OCI-LY1 (cell line): Measurements from ENCODE around the gene TENM4.

ENCODE experiments used
- EZH2 ChIP-seq: fragments of 200-600 bp; sonication (generic), shearing (Covaris generic); IDR thresholded peaks from 2 replicates; pipeline ENCODE4 v1.8.0; 2017; ENCODE audit warnings: borderline replicate concordance, mixed run types, mild to moderate bottlenecking, antibody characterized with exemption, low read length, moderate library complexity, mixed read lengths
- TF ChIP-seq, protein P1 (sequence below): fragments of 200-600 bp; sonication (generic), shearing (Covaris generic); IDR thresholded peaks from 2 replicates; pipeline ENCODE4 v1.5.1; 2017; ENCODE audit warnings: mild to moderate bottlenecking, antibody characterized with exemption, low read length, moderate library complexity, mixed read lengths

DNA sequence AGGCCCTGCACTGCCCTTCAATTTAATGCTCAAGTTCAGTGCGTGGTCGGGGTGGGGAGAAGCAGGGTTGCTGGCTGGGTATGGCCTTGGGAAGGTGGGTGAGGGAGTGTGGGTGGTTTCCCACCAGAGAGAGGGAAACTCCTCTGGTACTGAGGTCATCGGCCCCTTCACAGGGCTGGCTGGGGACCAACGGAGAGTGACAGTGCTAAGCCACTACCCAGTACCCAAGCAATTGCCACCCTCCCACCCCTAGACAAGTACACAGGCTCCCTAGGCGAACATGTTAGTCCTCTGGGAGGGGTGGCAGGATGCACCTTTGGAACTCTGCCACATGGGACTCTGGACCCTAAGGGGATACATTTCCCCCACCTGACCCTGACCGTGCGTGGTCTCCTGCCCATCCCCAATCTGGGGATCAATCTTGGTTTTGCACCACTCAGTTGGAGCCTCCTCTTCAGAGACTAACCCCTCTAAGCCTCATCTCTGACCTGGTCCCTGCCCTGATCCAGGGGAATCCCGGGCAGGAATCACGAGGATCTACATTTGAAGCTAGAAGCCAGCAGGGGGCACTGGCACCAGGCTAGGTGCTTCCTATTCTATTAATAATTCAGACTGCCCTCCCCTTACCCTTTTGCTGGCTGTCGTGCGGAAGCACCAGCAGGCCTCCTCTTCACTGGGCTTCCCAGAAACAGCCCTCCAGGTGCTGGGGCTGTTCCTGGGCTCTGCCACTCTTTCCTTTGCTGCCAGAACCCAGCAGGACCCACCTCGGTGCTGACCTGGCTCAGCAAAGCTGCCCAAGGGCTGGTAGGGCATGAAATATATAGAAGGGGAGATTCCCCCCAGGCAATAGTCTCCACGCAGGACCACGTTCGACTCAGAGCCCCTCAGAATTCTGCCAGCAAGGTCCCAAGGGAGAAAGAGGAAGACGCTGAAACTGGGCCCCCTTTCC, 377.7 kb downstream of the TENM4 start:
- TF ChIP-seq, protein P1, sequence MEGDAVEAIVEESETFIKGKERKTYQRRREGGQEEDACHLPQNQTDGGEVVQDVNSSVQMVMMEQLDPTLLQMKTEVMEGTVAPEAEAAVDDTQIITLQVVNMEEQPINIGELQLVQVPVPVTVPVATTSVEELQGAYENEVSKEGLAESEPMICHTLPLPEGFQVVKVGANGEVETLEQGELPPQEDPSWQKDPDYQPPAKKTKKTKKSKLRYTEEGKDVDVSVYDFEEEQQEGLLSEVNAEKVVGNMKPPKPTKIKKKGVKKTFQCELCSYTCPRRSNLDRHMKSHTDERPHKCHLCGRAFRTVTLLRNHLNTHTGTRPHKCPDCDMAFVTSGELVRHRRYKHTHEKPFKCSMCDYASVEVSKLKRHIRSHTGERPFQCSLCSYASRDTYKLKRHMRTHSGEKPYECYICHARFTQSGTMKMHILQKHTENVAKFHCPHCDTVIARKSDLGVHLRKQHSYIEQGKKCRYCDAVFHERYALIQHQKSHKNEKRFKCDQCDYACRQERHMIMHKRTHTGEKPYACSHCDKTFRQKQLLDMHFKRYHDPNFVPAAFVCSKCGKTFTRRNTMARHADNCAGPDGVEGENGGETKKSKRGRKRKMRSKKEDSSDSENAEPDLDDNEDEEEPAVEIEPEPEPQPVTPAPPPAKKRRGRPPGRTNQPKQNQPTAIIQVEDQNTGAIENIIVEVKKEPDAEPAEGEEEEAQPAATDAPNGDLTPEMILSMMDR = peak; percentile 46; the same call in 1 of the 2 replicates
- no peak for TF ChIP-seq EZH2
